Hematopoietic multipotent progenitor cell (in vitro differentiated cells): ENCODE data around the gene CHCHD6. TPM values are rescaled to one million over a fixed set of nuclear protein-coding genes. Genes with fewer than 3 reads are reported as not detected.

Experiments
- DNase-seq, 3 donors: peaks; one replicate each; pipeline ENCODE4 v3.0.0-alpha.2; 2011 to 2015; ENCODE audit warnings: low read depth in 2 of 3, low spot score in 2 of 3
- total RNA-seq: library from RNA; depleted of rRNA; stranded (reverse); fragments of >200 nt; gene quantifications from one replicate; pipeline ENCODE4 v1.2.3, GENCODE V29; 2012

Gene CHCHD6
- total RNA-seq, 1 donor = 10.8 TPM

DNA sequence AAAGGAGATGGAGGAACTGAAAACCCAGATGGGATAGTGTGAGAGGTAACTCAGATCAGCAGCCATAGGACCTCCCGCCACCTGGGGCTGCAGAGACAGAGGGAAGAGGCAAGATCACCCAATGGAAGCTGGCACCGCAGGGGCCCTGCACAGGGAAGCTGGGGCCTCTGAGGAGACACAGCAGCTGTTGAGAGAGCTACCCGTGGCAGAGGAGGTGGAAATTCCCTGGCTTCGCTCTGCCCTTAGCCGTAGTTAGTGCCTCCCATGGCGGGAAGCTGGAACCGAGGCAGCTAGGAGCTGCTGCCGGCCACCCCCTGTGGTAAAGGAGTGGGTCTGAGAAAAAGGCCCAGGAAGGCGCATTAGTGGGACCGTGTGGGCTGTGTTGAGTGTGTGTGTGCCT lies 260.9 kb downstream of the CHCHD6 start:
- no peak for DNase-seq

DNA sequence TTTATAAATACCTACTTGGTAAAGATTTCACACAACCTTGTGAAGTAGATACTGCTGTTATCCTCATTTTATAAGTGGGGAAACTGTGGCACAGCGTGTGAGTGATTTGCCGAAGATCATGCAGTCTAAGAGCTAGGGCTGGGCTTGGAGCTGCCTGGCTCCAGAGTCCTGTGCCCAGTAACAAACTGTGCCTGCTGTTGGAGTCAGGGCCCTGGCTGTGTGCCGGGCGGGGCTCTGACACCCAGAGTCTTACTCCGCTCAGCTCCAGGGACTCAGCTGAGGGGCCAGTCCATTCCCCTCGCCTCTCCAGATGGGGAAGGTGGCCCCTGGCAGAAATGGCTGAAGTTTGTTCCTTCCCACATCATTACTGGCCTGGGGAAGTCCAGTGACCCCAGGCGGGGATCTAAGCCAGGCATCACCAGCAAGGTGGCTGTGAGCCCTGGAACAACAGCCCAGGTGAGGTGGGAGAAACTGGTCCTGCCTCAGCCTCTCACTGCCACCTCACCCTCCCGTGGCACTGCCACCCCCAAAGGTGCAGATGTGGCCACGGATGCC lies 261.6 kb downstream of the CHCHD6 start:
- no peak for DNase-seq

DNA sequence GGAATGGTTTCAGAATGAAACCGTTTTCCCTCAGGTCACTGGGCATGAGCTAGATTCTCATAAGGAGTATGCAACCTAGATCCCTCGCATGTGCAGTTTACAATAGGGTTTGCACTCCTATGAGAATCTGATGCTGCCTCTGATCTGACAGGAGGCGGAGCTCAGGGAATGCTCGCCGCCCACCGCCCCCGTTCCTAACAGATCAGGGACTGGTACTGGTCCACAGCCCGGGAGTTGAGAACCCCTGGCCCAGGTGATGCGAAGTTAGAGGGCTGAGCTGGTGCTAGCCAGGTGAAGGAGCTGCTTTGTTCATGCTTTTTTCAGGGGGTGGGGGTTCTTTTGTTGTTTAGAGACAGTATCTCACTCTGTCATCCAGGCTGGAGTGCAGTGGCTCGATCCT lies 263.3 kb downstream of the CHCHD6 start:
- DNase-seq = no peak

DNA sequence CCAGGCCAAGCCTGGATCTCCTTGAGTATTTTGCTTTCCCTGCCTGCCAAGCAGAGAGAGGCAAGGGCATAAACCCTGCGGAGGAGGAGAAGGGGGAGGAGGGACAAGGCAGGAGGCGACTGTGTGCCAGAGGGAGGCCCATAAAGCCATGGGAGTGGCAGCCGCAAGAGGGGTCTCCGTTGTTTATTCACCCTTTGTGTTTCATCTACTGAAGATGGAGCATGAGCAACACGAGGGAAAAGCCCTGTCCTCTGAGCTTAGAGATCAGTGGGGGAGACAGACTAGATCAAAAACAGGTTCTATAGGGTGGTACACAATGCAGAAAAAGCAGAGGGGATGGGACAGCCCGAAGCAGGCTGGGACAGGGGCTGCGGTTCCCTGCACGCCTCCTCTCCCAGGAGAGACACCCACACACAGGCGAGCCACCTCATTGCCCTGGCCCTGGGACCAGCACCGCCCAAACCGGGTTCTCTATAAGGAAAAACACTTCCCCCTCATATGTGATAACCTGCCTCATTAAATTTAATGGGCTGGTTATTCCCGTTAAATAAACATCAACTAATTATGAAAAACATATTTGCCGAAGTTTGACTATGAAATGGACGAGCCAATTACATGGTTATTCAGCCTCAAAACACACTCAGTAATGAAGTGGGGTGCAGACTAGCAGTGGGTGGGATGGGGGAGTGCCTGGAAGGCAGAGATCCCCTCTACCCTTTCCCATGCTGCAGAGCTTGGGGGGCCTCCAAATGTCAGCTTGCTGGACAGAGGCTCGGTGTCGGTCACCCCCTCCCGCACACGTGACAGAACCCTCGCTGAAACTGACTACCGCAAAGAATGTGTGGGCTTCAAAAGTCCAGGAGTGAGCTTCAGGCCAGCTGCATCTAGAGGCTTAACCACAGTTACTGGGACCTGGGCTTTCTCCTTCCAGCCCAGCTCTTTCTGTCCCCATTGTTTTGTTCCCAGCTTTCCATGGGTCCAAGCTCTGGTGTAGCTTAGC lies 264.7 kb downstream of the CHCHD6 start:
- DNase-seq = no peak

DNA sequence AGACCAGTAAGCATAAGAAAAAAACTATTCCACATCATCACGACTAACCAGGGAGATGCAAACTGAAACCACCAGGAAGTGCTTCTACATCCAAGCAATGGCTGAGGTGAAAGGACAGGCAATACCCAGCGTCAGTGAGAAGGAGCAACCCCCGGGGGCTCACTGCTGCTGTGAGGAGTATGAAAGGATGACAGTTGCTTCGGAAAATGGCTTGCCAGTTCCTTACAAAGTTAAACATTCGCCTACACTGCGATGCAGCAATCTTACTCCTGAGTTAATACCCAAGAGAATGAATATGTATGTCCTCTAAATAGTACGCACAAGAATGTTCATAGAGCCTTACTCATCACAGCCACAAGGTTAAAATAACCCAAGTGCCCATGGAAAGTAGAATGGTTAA lies 265.5 kb downstream of the CHCHD6 start:
- no peak for DNase-seq

DNA sequence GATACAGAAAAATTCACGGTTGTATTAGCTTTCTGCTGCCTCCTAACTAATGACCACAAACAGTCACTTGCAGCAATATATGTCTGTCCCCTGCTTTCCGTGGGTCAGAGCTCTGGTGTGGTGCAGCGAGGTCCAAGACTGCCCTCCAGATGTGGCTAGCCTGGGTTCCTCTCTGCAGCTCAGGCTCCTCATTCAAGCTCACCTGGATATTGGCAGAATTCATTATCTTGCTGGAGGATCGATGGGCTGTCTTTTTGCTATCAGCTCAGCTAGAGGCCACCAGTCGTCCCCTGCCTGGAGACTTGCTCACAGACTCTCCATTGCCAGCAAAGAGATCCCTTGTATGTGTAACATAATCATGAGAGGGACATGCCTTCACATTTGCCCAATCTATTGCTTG lies 266.1 kb downstream of the CHCHD6 start:
- no peak for DNase-seq

DNA sequence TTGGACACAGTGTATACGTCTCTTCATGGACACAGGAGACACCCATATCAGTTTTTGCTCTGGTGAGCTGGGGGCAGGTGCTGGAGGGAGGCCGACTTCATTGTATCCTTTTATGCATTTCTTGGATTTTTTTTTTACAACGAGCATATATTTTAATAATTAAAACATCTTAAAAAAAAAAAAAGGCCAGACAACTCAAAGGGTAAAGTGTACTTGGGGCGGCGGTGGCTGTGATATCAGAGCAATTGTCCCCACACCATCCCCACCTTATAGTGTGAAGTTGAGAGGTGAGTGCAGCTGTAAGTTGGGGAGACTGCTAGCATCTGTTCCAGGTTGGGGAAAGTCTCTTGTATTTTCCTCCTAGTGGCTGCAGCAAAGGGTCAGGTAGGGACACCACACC lies 266.9 kb downstream of the CHCHD6 start:
- no peak for DNase-seq

DNA sequence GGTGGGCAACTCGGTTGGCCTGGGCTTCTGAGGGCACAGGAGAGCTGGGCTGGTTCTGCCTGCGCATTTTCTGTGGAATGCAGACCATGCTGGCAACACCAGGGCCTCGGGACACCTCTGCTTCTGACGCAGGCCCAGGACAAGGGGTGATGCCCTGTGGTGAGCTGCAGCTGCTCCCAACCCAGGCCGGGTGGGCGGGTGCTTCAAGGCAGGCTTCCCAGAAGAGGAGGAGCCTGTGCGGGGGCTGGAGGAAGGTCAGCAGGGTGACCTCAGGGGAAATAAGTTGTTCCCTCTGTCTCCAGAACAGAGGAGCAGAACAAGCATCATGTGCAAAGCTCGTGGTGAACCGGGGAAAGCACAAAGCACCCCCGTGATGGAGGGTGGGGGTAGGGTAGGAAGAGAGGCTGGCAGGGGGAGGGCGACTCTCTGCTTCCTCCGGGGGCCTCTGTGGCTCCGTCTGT lies 267.9 kb downstream of the CHCHD6 start:
- DNase-seq = no peak

DNA sequence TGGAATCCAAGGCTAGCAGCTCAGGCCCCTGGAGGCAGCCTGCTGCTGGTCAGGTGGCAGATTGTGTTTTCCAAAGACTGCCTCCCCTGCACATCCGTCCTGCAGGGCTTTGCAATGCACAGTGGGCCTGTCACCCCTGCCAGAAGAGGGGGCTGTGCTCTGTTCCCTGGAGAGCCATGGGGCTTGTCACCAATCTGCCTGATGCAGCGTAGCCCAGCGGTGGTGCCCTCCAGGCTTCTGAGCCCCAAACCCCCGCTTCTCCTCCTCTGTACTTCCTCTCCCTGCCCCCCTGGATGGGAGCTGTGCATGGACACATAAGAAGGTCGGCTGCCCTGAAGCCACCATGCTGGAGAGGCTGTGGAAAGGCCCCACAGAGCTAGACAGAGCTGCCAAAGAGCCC lies 268.8 kb downstream of the CHCHD6 start:
- DNase-seq = no peak

DNA sequence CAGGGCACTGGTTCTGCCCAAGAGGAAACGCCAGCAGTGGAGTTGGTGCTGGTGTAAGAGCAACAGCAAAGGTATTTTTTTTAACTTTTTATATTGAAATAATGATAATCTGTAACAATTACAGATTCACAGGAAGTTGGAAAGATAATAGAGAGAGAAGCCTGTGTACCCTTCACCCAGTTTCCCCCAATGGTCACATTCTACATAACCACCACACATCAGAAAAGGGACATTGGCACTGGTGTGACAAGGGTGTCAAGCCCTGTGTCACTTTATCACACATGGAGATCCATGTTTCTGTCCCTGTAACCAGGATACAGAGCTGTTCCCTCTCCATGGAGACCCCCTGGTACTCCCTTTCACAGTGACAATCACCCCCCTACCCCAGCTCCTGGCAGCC lies 269.8 kb downstream of the CHCHD6 start:
- no peak for DNase-seq

DNA sequence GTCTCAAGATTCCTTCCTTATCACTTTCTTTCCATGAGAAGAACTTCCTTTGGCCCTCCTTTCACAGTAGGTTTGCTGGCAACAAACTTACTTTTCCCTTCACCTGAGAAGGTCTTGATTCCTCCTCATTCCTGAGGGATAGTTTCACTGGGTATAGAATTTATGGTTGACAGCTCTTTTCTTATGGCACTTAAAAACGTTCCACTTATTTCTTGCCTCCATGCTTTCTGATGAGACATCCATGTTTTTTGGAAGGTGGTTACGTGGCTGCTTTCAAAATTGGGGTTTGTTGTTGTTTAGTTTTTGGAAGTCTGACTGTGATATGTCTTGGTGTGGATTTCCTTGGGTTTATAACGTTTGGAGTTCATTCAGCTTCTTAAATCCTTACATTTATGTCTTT lies 270.7 kb downstream of the CHCHD6 start:
- no peak for DNase-seq

DNA sequence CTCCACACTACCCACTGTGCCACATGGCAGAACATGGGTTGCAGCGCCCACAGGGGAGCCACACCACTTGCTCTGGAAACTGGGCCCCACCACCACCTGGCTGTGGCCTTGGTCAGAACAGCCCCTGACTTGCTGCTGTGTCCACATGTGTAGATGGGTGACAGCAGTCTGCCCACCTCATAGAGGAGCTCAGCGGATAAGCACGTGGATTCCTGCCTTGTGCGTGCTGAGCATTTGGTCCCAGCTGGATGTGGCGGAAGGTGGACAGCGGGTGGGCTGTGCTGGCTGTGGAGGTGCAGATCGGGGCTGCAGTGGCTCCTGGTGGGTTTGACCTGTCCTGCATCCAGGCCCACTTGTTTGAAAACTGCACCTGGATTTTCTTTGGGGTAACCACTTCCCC lies 272.9 kb downstream of the CHCHD6 start:
- DNase-seq = no peak

DNA sequence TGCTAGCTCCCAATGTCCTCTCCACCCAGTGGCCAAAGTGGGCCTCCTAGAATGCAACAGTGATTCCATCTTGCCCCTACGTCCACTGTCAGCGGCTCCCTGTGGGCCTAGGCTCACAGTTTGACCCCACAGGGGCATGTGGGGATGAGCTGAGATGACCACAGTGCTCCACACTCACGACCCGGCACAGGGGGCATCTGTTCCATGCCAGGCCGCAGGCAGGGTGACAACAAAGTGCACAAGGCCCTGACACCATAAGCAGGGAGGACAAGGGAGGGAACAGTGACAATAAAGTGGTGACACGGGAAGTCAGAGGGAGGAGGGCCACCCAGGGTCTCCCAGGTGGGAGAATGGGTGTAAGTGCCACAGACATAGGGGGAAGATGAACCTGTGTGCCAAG lies 273.8 kb downstream of the CHCHD6 start:
- DNase-seq = no peak

DNA sequence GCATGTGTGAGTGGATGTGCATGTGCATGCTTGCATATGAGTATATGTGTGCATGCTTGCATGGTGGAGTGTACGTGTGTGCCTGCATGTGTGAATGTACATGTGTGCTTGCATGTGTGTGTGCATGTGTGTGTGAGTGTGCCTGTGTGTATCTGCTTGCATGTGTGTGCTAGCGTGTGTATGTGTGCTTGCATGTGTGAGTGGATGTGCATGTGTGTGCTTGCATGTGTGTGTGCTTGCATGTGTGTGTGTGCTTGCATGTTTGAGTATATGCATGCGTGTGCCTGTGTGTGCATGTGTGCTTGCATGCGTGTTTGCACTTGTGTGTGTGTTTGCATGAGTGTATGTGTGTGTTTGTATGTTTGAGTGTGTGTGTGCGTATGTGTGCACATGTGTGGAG lies 274.3 kb downstream of the CHCHD6 start:
- no peak for DNase-seq

DNA sequence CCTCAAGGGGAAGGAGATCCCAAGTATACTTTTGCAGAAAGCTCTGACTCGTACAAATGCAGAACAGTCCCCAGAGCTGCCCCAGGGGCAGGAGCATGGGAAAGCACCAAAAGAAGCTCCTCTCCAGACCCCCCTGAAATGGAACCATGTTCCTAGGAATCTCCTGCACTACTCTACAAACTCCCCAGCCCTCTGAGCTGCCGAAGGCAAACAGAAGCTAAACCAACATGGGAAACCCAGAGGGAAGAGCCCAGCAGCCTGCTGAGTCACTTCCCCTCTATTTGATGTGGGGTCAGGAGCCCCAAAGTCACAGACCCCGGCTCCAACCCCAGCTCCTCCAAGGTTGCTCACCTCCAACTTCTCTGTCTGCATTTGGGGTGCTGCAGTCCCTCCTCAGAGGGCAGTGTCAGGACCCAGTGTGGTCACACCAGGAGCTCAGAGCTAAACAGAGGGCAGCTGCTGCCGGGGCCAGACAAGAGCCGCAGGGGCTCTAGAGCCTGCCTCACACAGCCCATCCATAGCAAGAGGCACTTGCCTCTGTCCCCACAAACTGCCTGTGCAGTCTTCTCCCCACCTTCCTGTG lies 275.1 kb downstream of the CHCHD6 start:
- DNase-seq = no peak

DNA sequence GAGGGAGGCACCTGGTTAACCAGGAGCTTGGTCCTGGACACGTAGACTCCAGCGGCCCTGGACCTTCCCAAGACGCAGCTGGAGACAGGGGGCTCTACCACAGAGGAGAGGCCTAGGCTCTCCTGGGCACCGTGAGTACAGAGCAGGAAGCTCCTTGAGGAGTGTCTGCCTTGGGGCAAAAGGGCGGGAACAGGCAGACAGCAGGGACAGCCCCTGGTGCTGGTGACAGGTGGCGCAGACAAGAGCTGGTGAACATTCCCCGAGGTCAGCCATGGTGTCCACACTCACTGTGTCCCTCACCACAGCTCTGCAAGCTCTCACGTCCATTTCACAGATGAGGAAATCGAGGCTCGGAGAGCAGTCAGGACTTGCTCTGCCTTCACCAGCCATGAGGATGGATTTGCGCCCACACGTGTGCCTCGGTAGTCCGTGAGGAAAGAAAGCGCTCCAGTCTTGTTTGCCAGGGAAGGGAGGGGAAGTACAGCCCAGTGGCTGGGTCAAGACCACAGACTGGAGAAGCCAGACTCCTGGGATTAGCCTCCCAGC lies 276.3 kb downstream of the CHCHD6 start:
- DNase-seq = no peak

DNA sequence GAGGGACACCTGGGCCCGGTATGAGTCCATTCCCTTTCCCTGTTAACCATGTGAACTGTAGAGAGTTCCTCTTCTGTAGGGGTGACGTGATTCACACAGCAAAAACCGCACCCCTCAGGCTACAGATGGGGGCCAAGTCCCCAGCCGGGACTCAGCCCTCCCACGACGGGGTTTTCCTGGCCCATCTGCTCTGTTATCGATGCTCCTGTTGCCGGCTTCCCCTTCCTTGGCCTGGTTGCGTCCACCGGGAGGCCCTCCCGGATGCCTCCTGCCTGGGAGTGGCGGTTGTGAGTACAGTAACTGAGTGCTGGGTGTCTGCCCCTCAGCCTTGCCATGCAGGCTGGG lies 278.1 kb downstream of the CHCHD6 start:
- DNase-seq = peak in 2 of 3 donors; percentile 80 to 81

DNA sequence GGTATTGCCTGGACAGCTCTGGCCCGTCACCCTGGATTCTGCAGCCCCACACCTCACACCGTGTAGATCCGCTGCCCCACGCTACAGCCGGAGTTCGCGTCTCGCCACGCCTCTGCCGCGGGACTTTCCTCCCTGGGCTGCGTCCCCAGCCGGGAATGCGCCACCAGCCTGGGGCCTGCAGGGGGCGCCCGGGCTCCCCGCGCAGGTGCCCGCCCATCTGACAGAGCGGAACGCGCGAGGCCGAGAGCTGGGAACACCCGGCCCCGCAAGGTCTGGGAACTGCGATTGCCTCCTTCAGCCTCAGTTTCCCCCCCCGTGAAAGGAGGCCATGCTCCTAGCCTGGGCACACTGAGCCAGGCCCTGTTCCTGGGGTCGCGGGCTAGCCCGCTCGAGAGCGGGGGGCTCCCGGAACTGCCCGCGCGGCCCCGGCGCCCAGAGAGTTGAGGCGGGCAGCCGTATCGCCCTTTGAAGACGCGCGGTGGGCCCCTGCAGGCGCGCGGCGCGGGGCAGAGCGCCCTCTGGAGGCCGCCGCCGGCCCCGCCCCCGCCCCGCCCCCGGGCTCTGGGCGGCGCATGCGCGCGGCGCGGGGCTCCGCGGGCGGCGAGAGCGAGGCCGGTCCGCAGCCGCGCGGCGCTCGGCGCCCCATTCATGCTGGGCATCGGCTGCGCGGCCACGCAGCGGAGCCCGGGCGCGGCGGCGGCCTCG lies 278.6 kb downstream of the CHCHD6 start, which contains the start of gene PLXNA1:
Gene PLXNA1 (plus strand): TSS at position 645 of the 705 bp plus-strand sequence. CDS start 5,479 bp downstream, outside the sequence.
- DNase-seq = peak; percentile 64 to 96 (median 67)

DNA sequence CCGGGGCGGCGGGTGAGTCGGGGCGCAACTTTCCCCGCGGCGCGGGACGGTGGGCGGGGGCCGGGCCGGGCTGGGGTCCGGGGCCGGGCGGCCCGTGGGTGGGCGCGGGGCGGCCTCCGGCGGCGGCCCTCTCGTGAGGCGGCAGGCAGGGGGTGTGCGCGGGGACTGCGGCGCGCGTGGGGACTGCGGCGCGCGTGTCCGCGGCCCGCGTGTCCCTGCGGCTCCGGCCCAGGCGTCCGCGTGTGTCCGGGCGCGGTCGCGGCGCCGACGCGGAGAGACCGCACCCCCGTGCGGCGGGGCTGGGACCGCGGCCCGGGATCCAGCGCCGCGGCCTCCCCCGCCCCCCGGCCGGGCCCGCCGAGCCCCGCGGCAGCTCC lies 279.2 kb downstream of the CHCHD6 start:
- no peak for DNase-seq

DNA sequence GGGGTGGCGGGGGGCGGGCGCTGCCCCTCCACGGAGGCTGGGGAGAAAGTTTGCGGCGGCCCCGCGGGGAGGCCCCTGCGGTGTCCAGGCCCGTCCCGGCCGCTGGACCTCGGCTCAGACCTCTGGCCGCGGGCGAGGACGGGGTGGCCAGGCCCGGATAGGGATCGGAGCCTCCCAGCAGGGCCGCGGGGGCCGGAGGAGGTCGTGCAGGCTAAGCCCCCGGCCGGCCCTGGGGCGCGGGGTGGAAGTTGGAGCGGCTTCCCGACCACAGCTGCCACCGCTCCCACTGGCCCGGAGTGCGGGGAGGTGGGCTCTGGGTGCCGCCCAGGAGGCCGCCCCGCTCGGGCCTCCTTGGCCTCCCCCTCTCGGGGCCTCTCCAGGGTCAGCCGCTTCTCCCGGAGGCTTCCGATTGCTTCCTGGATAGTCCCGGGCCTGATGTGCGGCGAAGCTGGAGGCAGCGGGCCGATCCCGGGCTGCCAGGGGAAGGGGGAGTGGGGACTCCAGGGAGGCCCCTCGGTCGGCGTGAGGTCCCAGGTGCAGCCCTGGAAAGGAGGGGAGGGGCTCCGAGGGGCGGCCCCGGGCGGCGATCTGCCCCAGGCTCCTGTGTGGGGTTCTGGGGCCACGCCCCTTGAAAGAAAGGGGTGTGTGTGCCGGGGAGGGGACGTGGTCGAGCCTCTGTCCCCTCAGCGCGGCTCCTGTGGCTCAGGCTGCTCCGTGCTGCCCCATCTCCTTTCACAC lies 279.8 kb downstream of the CHCHD6 start:
- peak in 1 of 3 donors; percentile 28 for DNase-seq
